SU-DHL-6 (cell line): ENCODE measurements around the gene RPS19.
A peak's percentile ranks its signal among the peaks of the same experiment; 100 is the strongest.

ENCODE experiments used
- H2AFZ ChIP-seq: fragments of 200-600 bp; sonication (generic); 2 replicates; pipeline ENCODE4 v1.6.1; 2014; ENCODE audit warnings: low read depth, mild to moderate bottlenecking, moderate library complexity, mixed read lengths, antibody characterized with exemption, low read length; ENCODE audit not compliant: severe bottlenecking
- H3F3A ChIP-seq: fragments of 200-600 bp; shearing (Covaris generic); 2 replicates; pipeline ENCODE4 v1.6.0; 2016; ENCODE audit warnings: antibody characterized with exemption, mild to moderate bottlenecking; ENCODE audit not compliant: insufficient read depth
- H3K27ac ChIP-seq: fragments of 200-600 bp; sonication (generic); 2 replicates; pipeline ENCODE4 v1.5.1; 2016; ENCODE audit warnings: low read depth, mild to moderate bottlenecking, low read length, moderate library complexity, mixed read lengths
- H3K27me3 ChIP-seq: fragments of 200-600 bp; sonication (generic), shearing (Covaris generic); 2 replicates; pipeline ENCODE4 v1.6.0; 2014; ENCODE audit warnings: mild to moderate bottlenecking, low read length
- H3K36me3 ChIP-seq: fragments of 200-600 bp; sonication (generic); 2 replicates; pipeline ENCODE4 v1.6.1; 2014; ENCODE audit warnings: mild to moderate bottlenecking, low read length, mixed read lengths
- H3K4me2 ChIP-seq: fragments of 300-600, 200-600 bp; shearing (Covaris generic), sonication (generic); 2 replicates; pipeline ENCODE4 v1.6.0; 2014; ENCODE audit warnings: low read length, low read depth, mild to moderate bottlenecking; ENCODE audit not compliant: poor library complexity, severe bottlenecking
- H3K4me3 ChIP-seq: fragments of 200-600 bp; sonication (generic); 2 replicates; pipeline ENCODE4 v1.5.1; 2014; ENCODE audit warnings: antibody characterized with exemption, low read length, mild to moderate bottlenecking, mixed read lengths; ENCODE audit not compliant: insufficient read depth, poor library complexity, severe bottlenecking
- H3K79me2 ChIP-seq: fragments of 200-600 bp; sonication (generic); 2 replicates; pipeline ENCODE4 v1.6.1; 2014; ENCODE audit warnings: mild to moderate bottlenecking, low read length, moderate library complexity; ENCODE audit not compliant: insufficient read depth
- H3K9ac ChIP-seq: fragments of 200-600 bp; sonication (generic); 2 replicates; pipeline ENCODE4 v1.7.0; 2014; ENCODE audit warnings: mild to moderate bottlenecking, low read length
- H3K9me2 ChIP-seq: fragments of 200-600 bp; sonication (generic); replicated peaks from 2 replicates; pipeline ENCODE4 v1.6.1; 2014; ENCODE audit warnings: low read length; ENCODE audit not compliant: insufficient read depth
- H3K9me3 ChIP-seq: fragments of 200-600 bp; sonication (generic); 2 replicates; pipeline ENCODE4 v1.6.1; 2014; ENCODE audit warnings: low read length, mixed read lengths; ENCODE audit not compliant: insufficient read depth
- H4K20me1 ChIP-seq: fragments of 200-600 bp; sonication (generic); 2 replicates; pipeline ENCODE4 v1.6.1; 2014; ENCODE audit warnings: low read depth, mild to moderate bottlenecking, antibody characterized with exemption, low read length, moderate library complexity, mixed read lengths
- EZH2phosphoT487 ChIP-seq: fragments of 200-600 bp; sonication (generic), shearing (Covaris generic); conservative IDR thresholded peaks from 2 replicates; pipeline ENCODE4 v1.6.1; 2018; ENCODE audit warnings: mild to moderate bottlenecking, antibody characterized with exemption, low read length, moderate library complexity, mixed read lengths
- TF ChIP-seq, protein P1 (sequence below): fragments of 200-600 bp; sonication (generic); IDR thresholded peaks from one replicate; pipeline ENCODE4 v1.5.1; 2017; ENCODE audit warnings: antibody characterized with exemption, mild to moderate bottlenecking, low read length, moderate library complexity; ENCODE audit not compliant: insufficient read depth, poor library complexity, severe bottlenecking

RPS19 gene

DNA sequence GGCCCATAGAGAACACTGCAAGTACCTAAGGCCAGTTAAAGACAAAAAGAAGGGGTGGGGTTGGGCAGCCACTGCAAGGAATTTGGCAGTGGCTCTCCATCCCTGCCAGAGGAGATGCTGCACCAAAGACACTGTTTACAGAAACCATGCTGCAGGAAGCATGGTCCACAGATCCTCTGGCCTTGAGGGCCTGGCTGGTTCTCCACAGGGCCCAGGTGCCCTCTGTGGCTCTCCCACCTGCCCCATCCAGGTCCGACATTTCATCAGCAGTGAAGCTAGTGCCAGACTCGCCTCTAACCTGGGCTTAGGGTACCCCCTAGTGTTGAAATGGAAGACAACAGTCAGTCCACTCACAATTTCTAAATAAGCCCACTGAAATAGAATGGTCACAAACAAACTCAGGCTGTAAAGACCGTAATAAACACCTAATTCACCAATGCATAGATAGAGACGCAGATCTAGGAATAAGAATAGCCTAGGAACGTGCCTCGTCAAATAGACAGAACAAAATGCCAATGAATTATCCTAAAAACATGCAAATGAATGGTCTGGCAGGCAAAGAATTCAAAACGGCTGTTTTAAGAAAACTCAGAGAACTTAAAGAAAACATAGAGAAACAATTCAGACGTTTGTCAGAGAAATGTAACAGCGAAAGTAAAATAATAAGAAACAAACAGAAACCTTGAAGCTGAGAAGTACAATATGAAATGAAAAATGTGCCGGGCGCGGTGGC, 38.9 kb upstream of the RPS19 start:
- H3F3A ChIP-seq = no peaks in the 10 kb centered on the region
- TF ChIP-seq, protein P1, sequence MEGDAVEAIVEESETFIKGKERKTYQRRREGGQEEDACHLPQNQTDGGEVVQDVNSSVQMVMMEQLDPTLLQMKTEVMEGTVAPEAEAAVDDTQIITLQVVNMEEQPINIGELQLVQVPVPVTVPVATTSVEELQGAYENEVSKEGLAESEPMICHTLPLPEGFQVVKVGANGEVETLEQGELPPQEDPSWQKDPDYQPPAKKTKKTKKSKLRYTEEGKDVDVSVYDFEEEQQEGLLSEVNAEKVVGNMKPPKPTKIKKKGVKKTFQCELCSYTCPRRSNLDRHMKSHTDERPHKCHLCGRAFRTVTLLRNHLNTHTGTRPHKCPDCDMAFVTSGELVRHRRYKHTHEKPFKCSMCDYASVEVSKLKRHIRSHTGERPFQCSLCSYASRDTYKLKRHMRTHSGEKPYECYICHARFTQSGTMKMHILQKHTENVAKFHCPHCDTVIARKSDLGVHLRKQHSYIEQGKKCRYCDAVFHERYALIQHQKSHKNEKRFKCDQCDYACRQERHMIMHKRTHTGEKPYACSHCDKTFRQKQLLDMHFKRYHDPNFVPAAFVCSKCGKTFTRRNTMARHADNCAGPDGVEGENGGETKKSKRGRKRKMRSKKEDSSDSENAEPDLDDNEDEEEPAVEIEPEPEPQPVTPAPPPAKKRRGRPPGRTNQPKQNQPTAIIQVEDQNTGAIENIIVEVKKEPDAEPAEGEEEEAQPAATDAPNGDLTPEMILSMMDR = peak; percentile 64
- no peak for TF ChIP-seq EZH2phosphoT487
- no peak overlapping the region for H3K9ac ChIP-seq
- no peaks in the 10 kb centered on the region for H3K9me3 ChIP-seq
- H3K4me2 ChIP-seq = no peak overlapping the region
- H3K36me3 ChIP-seq = no peaks in the 10 kb centered on the region
- no peaks in the 10 kb centered on the region; the same call in 1 of the 2 replicates for H3K27me3 ChIP-seq
- H4K20me1 ChIP-seq = no peaks in the 10 kb centered on the region
- no peak overlapping the region for H2AFZ ChIP-seq
- H3K4me3 ChIP-seq = no peak overlapping the region
- H3K79me2 ChIP-seq = no peaks in the 10 kb centered on the region
- no peak overlapping the region for H3K27ac ChIP-seq
- H3K9me2 ChIP-seq = no peaks in the 10 kb centered on the region

DNA sequence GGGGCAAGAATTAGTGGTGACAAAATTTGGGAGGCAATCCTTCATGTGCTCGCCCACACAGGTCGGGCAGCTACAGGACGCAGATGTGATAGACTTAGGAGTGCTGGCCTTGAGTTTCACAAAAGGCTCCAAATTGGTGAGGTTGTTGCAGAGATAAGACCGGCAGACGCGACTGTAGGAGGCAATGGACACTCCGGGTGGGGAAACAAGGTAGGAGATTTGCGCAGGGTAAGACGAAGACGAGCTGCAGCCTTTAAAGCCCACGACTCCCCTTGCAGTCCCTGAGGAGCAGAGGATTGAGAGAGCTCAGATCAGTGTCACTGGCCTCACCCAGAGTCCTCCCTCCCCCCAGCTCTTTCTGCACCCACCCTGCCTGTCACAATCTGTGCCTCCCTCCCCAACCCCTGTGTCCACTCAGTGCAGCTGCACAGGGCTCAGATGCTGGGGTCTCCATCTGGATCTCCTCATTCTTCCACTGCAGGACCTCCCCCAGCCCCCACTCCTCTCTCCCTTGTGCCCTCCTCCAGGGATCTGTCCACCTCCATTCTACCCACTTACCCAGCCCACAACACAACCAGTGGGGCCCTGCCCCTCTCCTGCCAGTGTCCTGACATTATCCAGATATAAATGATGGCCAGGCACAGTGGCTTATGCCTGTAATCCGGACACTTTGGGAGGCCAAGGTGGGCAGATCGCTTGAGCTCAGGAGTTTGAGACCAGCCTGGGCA, 21.9 kb upstream of the RPS19 start:
- no peak overlapping the region for H3K27ac ChIP-seq
- H3K9me2 ChIP-seq = no peaks in the 10 kb centered on the region
- H3F3A ChIP-seq = no peaks in the 10 kb centered on the region
- no peak for TF ChIP-seq EZH2phosphoT487
- TF ChIP-seq, protein P1 = no peak
- H3K27me3 ChIP-seq = no peaks in the 10 kb centered on the region
- no peaks in the 10 kb centered on the region for H4K20me1 ChIP-seq
- no peaks in the 10 kb centered on the region for H3K79me2 ChIP-seq
- no peak overlapping the region for H3K4me3 ChIP-seq
- no peak overlapping the region for H3K4me2 ChIP-seq
- H2AFZ ChIP-seq = no peak overlapping the region
- no peaks in the 10 kb centered on the region for H3K9me3 ChIP-seq
- no peaks in the 10 kb centered on the region for H3K36me3 ChIP-seq
- H3K9ac ChIP-seq = no peak overlapping the region

DNA sequence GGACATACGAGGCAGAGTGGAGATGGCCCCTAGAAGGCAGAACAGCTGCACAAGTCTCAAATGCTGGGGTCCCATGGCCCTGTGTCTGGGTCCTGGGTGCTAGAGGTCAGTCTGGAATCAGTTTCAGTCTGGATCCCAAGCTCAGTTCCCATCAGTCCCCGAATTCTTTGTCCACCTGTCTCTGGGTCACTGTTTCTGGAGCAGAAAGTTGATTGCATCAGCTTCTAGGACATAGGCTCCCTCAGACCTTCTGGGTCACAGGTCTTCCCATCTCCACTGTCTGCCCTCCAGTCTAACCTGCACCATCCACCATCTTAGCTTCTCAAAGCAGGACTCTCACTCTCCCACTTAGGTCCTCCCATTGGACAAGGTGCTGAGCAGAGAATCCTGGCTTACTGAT, 20.8 kb upstream of the RPS19 start:
- H3K79me2 ChIP-seq = no peaks in the 10 kb centered on the region
- no peaks in the 10 kb centered on the region for H3F3A ChIP-seq
- H2AFZ ChIP-seq = no peak overlapping the region
- H3K9ac ChIP-seq = no peak overlapping the region
- H3K27ac ChIP-seq = no peak overlapping the region
- no peak overlapping the region for H3K4me2 ChIP-seq
- H4K20me1 ChIP-seq = no peaks in the 10 kb centered on the region
- H3K36me3 ChIP-seq = no peaks in the 10 kb centered on the region
- H3K4me3 ChIP-seq = no peak overlapping the region
- no peaks in the 10 kb centered on the region for H3K9me2 ChIP-seq
- TF ChIP-seq, protein P1 = no peak
- no peak for TF ChIP-seq EZH2phosphoT487
- no peaks in the 10 kb centered on the region for H3K27me3 ChIP-seq
- H3K9me3 ChIP-seq = no peaks in the 10 kb centered on the region
